Stimulated activated CD8-positive, alpha-beta memory T cell treated with anti-CD3 and anti-CD28 coated beads, Interleukin-15, amount 100 ng/mL, for 48 hours (primary cell): ENCODE measurements around the gene SMIM14.
"Not testable (repeated sequence)": the region's sequence is repeated elsewhere in the genome, so short reads cannot be mapped to it uniquely, and the experiment has no call there.

Source experiments
- DNase-seq, 2 donors: peaks; one replicate each; pipeline ENCODE4 v3.0.0-alpha.2; 2020; ENCODE audit warnings: low read depth in 2 of 2

SMIM14 gene

GRCh38 chr4:39642885-39643552, 4.4 kb upstream of the SMIM14 start:
- no peak for DNase-seq

GRCh38 chr4:39641451-39641850, 2.8 kb upstream of the SMIM14 start:
- no peak for DNase-seq

DNA sequence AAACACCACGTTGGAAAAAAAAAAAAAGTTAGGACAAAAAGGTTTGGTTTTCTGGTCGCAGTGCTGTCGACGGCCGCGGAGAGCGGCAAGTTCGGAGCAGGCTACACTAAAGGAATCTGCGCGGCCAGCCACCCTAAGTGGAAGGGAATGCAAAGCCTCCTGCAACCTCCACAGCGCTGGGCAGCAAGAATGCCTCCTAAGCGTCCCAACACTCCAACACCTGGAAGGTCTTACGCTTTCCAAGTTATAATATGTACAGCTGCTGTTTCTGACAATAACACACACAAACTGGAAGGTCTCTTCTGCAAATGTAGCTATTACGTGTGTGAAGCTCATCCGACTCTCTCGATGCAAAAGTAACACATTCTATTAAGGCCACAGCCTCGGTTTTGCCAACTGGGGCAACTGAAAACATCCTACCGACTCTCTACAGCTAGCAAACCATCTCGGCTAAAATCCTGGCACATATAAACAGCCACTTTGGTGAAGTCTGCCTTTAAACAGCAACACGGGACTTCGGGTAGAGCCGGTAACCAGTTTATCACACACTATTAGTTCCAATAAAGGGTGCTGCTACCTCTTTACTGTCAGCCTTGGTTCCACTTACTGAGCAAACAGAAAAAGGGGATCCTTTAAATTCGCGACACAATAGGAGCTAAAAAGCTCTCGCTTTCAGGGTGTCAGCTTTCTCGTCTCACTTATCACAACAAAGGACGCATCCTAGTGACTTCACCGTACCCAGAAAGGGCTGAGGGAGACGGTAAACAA, 895 bp downstream of the SMIM14 start:
- no peak for DNase-seq

GRCh38 chr4:39637221-39637585, 1.5 kb downstream of the SMIM14 start:
- DNase-seq, result no peak

DNA sequence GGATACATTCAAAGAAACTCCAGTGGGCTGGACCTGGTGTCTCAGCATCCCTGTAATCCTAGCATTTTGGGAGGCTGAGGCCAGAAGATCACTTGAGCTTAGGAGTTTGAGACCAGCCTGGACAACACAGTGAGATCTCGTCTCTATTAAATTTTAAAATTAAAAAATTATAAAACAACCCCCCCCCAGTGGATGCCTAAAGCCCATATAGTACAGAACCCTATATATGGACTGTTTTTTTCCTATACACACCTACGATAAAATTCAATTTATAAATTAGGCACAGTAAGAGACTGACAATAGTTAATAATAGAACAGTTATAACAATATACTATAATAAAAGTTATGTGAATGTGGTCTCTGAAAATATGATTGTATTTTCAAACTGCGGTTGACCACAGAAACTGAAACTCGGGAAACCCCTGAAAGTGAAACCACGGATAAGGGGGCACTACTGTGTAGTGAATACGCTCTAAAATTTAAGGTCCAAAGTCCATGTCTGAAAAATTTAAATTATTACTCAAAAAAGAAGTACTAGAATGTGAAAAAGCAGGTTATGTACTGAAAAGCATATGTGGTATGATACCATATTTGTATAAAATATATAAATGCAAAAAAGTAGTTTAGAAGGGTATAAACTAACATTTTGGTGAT, 2.0 kb downstream of the SMIM14 start:
- no peak for DNase-seq

GRCh38 chr4:39635023-39635422, 3.6 kb downstream of the SMIM14 start:
- no peak for DNase-seq

GRCh38 chr4:39631700-39632079, 7.0 kb downstream of the SMIM14 start:
- DNase-seq, result no peak

GRCh38 chr4:39627413-39627812, 11.3 kb downstream of the SMIM14 start:
- DNase-seq, result no peak

DNA sequence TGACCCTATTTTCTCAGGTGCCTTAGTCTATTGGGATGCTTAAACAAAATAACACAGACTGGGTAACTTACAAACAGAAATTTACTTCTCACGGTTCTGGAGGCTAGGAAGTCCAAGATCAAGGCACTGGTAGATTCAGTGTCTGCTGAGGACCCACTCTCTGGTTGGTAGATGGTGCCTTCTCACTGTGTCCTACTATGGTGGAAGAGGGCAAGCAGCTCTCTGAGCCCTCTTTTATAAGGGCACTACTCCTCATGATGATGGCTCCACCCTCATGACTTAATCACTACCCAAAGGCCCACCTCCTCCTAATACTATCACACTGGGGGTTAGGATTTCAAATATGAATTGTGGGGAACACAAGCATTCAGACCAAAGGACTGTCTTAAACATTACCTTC, 11.8 kb downstream of the SMIM14 start:
- no peak for DNase-seq

GRCh38 chr4:39626261-39626660, 12.4 kb downstream of the SMIM14 start:
- DNase-seq, result no peak

GRCh38 chr4:39621582-39621981, 17.1 kb downstream of the SMIM14 start:
- no peak for DNase-seq

GRCh38 chr4:39620551-39621313, 17.9 kb downstream of the SMIM14 start:
- DNase-seq, result no peak

- no peak for DNase-seq
Observed at GRCh38 chr4:39617534-39617933, 21.1 kb downstream of the SMIM14 start.

DNA sequence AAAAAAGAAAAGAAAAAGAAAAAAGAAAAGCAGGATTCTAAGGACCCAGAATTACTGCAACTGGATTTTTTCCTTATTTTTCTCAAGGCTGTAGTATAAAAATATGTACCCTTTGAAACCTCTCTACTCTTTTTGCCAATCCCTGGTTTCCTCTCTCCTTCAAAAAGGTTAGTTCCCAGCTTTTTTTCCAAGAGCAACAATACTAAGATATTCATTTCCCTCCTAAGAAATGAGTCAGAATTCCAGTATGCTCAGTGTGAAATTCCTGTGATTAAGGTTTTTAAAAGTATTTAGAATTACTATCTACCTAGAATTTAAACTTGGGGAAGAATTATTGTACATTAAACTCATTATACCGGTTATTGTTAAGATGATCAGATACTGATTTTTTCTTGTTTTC, 22.0 kb downstream of the SMIM14 start:
- DNase-seq, result no peak

DNA sequence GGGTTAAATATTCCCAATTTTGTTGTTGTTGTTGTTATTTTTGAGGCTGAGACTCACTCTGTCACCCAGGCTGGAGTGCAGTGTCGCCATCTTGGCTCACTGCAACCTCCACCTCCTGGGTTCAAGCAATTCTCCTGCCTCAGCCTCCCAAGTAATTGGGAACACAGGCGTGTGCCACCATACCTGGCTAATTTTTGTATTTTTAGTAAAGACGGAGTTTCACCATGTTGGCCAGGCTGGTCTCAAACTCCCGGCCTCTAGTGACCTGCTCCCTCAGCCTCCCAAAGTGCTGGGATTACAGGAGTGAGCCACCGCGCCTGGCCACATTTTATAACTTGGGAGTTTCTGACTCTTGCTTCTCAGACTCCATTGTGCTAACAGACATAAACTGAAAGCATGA, 22.6 kb downstream of the SMIM14 start:
- not testable (repeated sequence) for DNase-seq

GRCh38 chr4:39614487-39615162, 24.0 kb downstream of the SMIM14 start:
- DNase-seq, result no peak

GRCh38 chr4:39613093-39613656, 25.5 kb downstream of the SMIM14 start:
- no peak for DNase-seq

DNA sequence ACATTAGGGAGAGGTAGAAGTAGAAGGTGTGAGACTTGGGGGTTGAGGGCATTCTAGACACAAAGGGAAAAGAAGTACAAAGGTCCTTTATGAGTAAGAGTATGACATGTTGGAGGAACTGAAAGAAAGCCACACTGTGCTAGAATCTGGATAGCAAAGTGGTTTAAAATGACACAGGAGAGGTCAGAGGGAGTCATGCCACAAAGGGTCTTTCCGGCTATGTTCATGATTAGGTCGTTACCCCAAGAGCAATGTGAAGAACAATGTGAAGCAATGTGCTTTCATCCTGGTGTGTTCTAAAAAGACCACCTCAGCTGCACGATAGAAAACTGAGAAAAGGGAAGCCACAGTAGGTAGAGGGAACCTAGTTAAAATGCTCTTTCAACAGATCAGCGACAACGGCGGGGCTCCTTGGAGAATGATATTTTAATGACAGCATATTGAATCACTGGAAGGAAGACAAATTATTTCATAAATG, 29.2 kb downstream of the SMIM14 start:
- DNase-seq, result no peak

GRCh38 chr4:39608451-39608850, 30.2 kb downstream of the SMIM14 start:
- DNase-seq, result no peak

GRCh38 chr4:39606747-39607146, 31.9 kb downstream of the SMIM14 start:
- DNase-seq, result no peak

DNA sequence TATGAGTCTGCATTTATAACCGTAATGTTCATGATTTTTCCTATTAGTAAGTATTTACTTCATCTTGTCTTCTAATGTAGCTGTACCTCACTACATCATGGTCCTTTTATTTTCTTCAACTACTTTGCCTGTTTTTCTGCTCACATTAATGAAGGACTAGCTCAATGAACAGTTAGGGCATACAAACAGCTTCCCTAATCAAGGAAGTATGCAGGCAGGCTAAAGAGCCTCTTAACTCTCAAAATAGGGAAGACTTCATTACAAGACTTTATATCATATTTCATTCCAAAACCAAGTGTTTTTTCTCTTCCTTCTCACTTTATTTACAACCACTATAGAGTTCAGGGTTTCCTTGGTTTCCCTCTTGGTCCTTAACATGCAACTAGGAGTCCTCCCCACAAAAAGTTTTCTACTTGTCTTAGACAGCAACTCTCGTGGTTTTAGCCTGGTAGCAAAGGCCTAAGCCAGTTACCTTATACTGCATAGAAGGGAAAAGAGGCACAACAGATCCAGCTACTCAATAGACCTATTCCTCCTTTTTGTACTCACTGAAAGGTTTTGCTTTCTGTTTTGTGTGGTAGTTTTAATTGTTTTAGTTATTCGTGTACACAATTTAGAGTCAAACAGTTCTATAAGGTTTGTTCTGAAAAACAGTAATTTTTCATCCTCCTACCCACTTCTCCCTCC, 40.8 kb downstream of the SMIM14 start:
- no peak for DNase-seq
